Activated CD8-positive, alpha-beta memory T cell treated with anti-CD3 and anti-CD28 coated beads, Interleukin-2, amount 50 U/mL, for 1 hour (primary cell): ENCODE data around the gene SPTSSB.

Experiments
- DNase-seq: peaks from one replicate; pipeline ENCODE4 v3.0.0-alpha.2; 2020; ENCODE audit errors: extremely low read depth

Gene SPTSSB

GRCh38 chr3:161390200-161390599 lies 18.9 kb upstream of the SPTSSB start:
- no peak for DNase-seq

DNA sequence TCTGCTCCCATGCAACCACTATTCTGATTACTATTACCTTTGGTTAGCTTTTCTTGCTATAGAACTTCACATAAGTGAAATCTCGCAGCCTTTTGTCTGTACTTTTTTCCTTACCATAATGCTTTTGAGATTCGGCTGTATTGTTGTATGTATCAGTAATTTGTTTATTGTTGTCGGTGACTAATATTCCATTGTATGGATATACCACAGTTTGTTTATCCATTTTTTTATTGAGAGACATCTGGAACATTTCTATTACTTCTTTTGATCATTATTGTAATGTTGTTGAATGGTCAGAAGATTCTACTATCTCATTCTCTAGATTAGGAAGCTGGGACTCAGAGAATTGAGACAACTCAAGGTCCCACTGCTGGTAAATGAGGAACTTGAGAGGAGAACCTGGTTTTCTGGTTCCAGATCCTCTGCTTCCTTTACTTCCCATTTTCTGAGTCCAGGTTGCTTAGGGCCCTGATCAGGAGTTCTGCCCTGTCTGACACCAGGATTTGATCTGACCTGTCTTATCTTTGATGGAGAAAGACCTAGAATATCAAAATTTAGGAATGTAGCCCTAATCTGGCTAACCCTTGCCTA lies 18.2 kb upstream of the SPTSSB start:
- no peak for DNase-seq

DNA sequence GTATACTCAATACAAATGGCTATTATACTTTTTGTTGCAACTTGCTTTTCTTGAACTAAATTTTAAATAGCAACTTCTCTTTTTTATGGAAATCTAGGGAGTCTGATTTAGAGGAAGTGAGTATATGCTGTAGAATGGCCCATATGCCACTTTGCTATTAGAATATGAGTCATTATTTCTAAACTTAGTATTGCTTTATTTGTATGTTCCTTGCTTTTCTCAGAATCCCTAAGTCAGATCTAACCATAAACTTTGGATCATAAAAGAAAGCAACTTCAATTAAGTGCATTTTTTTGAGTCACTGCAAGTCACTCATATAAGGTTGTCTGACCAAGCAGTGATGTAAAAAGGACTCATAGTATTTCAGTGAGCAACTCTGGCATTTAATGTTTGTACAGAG lies 17.5 kb upstream of the SPTSSB start:
- DNase-seq = no peak

- no peak for DNase-seq
Measured at GRCh38 chr3:161386991-161387770, 15.9 kb upstream of the SPTSSB start.

GRCh38 chr3:161372321-161373260 lies 1.3 kb upstream of the SPTSSB start:
- DNase-seq = no peak

- DNase-seq = no peak
Measured at GRCh38 chr3:161369531-161369930, 1.8 kb downstream of the SPTSSB start.

- no peak for DNase-seq
Measured at GRCh38 chr3:161366094-161366493, 5.2 kb downstream of the SPTSSB start.

DNA sequence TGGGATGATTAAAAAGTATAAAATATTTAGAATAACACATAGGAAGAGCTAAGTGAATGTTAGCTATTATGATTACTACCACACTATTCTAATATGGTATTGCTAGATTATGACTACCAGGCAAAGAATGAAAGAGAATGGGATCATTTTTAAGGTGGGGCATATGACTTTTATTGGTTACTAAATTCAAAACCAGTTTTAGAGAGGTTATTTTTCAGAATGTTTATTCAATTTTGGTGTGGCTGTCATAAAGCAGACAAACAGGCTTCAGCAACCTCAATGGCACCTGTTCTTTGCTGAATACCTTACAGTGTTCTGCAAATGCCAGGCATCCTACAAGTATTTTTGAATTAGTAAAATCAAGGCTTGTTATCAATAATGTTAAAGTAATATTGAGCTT lies 12.8 kb downstream of the SPTSSB start:
- DNase-seq = no peak

DNA sequence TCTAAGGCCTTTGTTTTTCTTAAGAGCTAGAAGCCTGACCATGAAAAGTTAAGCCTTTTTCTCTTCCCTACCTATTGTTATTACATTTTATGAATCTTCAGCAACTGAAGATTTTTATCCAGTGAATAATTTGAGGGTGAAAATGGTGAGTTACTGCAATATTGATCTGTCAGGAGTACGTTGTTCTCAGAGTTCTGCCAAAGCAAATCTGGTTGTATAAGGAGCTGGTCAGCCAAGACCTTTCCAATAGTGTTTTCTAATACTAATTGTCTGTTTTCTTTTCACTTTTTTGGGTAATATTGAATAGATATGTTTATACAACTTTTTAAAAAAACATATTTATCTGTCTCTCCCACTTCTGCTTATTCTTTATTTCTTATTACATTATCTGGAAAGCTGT lies 15.0 kb downstream of the SPTSSB start:
- no peak for DNase-seq

DNA sequence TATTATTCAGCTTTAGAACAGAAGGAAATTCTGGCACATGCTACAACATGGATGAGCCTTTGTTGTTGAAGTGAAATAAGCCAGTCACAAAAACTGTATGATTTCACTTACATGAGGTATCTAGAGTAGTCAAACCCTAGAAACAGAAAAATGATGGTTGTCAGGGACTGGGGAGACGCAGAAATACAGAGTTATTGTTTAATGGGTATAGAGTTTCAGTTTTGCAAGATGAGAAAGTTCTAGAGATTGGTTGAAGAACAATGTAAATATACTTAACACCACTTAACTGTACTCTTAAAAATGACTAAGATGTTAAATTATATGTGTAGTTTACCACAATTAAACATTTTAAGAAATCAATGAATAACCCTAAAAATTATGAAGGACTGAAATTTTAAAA lies 15.8 kb downstream of the SPTSSB start:
- DNase-seq = no peak

- no peak for DNase-seq
Measured at GRCh38 chr3:161354554-161354953, 16.8 kb downstream of the SPTSSB start.

DNA sequence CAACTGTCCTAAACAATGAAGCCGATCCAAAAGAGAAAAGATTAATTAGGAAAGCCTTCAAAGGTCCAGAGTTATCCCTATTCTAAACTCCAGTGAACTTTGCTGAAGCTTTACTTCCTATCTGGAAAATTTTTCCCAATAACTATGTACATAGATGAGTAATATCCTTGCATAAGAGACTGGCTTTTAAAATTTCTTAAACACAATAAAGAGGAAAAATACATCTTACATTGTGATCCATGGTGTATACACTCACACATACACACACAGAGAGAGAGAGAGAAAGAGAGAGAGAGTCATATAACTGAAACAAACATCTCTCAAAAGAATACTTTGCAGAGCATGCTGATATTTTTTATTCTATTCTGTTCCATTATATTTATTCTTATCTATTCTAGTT lies 20.0 kb downstream of the SPTSSB start:
- DNase-seq = no peak

DNA sequence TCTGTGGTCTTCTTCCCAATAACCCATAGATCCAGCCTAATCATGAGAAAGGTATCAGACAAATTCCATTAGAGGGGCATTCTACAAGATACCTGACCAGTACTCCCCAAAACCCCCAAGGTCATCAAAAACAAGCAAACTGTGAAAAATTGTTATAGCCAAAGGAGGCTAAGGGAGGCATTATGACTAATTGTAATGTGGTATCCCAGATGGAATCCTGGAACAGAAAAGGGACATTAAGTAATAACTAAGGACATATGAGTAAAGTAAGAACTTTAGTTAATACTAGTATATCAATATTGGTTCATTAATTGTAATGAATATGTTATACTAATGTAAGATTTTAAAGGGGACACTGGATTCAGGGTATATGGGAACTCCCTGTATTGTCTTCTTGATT lies 20.4 kb downstream of the SPTSSB start:
- no peak for DNase-seq

- no peak for DNase-seq
Measured at GRCh38 chr3:161349529-161350312, 21.6 kb downstream of the SPTSSB start.

- no peak for DNase-seq
Measured at GRCh38 chr3:161348796-161349400, 22.4 kb downstream of the SPTSSB start.

DNA sequence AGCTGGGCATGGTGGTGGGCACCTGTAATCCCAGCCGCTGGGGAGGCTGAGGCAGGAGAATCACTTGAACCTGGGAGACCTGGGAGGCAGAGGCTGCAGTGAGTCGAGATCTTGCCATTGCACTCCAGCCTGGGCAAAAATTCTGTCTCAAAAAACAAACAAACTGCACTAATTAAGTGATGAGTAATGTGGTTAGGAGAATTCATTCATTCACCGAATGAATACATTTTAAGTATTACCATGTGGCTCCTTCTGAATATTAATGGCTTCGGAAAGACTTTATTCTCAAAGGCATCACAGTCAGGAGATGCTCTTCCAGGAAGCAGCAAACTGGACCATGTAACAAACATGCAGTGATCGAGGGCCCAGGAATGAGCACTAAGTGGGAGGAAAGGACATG lies 23.6 kb downstream of the SPTSSB start:
- DNase-seq = no peak

DNA sequence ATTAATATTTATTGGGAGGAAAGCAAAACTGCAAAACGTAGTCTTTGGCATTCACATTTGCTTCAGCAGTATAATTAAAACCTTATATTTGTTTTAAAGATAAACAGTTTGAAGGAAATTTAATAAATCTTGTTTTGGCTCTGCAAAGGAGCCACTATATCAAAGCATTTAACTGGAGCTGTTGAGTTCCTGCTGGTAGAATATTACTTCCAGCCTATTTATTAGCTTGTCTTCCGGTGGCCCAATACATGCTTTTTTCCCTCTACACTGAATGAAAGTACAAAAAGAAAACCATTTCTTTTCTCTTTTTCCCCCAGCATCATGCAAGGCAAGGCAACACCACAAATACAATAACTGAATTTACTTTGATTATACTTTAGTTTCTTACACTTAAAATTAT lies 26.3 kb downstream of the SPTSSB start:
- DNase-seq = no peak

GRCh38 chr3:161343986-161344385 lies 27.3 kb downstream of the SPTSSB start:
- DNase-seq = no peak

- no peak for DNase-seq
Measured at GRCh38 chr3:161343540-161343939, 27.8 kb downstream of the SPTSSB start.

GRCh38 chr3:161342629-161343028 lies 28.7 kb downstream of the SPTSSB start:
- DNase-seq = no peak
